Fibroblast of villous mesenchyme (primary cell): ENCODE results near the gene PES1. TPM values are rescaled to one million over a fixed set of nuclear protein-coding genes. Genes with fewer than 3 reads are reported as not detected.

Experiments
- DNase-seq: peaks from one replicate; pipeline ENCODE4 v3.0.0-alpha.2; 2010; ENCODE audit warnings: low read depth
- H3K4me3 ChIP-seq: 2 replicates; pipeline ENCODE4 v1.5.1; 2011; ENCODE audit warnings: low read depth, mild to moderate bottlenecking, low read length
- total RNA-seq: library from RNA; depleted of rRNA; stranded (reverse); fragments of >200 nt; gene quantifications from 2 replicates; pipeline ENCODE4 v1.2.3, GENCODE V29; 2012
- TF ChIP-seq, protein P1 (sequence below): IDR thresholded peaks from 2 replicates; pipeline ENCODE4 v1.5.1; 2012; ENCODE audit warnings: low read depth, mild to moderate bottlenecking, low read length; ENCODE audit not compliant: insufficient read depth

PES1 gene
- total RNA-seq, 1 donor: 51.4 TPM

DNA sequence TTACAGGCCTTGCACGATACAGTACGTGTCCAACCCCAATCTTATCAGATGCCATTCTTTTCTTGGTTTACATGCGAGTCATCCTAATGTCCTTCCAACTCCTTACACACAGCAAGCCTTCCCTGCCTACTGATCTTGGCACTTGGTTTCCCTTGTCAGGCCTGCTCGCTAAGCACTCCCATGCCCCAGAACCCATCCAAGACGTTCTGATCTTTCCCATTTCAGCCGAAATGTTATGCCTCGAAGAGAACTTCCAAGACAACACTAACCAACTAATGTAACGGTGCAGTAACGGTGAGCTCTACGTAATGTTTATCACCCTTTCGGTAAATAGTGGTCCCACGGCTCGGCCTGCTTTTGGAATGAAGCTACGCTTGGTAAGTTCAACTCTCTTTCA, 521 bp downstream of the PES1 start:
- peak overlapping the region; percentile 96 for H3K4me3 ChIP-seq
- peak; percentile 38 for DNase-seq
- TF ChIP-seq, protein P1, sequence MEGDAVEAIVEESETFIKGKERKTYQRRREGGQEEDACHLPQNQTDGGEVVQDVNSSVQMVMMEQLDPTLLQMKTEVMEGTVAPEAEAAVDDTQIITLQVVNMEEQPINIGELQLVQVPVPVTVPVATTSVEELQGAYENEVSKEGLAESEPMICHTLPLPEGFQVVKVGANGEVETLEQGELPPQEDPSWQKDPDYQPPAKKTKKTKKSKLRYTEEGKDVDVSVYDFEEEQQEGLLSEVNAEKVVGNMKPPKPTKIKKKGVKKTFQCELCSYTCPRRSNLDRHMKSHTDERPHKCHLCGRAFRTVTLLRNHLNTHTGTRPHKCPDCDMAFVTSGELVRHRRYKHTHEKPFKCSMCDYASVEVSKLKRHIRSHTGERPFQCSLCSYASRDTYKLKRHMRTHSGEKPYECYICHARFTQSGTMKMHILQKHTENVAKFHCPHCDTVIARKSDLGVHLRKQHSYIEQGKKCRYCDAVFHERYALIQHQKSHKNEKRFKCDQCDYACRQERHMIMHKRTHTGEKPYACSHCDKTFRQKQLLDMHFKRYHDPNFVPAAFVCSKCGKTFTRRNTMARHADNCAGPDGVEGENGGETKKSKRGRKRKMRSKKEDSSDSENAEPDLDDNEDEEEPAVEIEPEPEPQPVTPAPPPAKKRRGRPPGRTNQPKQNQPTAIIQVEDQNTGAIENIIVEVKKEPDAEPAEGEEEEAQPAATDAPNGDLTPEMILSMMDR: no peak

DNA sequence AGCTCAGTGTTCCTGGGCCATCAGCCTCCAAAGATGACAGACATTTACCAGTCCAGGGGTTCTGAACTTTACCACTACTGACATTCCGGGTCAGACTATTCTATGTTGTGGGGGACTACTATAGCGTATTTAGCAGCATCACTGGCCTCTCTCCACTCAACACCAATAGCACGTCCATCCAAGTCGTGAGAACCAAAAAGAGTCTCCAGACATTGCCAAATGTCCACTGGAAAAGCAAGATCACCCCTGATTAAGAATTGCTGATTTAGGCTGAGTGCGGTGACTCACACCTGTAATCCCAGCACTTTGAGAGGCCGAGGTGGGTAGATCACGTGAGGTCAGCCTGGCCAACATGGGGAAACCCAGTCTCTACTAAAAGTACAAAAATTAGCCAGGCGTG, 5.3 kb downstream of the PES1 start:
- TF ChIP-seq, protein P1: no peak
- H3K4me3 ChIP-seq: no peak overlapping the region
- no peak for DNase-seq

DNA sequence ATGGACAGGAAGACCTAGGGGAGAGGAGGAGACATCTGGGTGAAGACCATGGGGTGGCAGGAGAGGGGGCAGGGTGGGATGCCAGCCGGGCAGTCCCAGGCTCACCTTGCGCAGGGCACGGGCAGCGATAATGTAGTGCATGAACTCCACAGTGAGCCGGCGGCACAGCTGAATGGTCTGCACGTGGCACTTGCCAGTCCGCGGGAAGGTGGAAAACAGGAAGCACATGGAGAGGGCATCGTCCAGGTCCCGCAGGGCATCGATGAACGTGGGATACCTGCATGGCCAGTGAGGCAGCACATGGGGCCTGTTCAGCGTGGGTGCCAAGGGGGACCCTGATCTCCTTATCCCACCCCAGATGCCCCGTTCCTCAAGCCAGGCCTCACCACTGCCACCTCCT, 7.3 kb downstream of the PES1 start:
- H3K4me3 ChIP-seq: no peak overlapping the region
- DNase-seq: no peak
- TF ChIP-seq, protein P1: no peak

DNA sequence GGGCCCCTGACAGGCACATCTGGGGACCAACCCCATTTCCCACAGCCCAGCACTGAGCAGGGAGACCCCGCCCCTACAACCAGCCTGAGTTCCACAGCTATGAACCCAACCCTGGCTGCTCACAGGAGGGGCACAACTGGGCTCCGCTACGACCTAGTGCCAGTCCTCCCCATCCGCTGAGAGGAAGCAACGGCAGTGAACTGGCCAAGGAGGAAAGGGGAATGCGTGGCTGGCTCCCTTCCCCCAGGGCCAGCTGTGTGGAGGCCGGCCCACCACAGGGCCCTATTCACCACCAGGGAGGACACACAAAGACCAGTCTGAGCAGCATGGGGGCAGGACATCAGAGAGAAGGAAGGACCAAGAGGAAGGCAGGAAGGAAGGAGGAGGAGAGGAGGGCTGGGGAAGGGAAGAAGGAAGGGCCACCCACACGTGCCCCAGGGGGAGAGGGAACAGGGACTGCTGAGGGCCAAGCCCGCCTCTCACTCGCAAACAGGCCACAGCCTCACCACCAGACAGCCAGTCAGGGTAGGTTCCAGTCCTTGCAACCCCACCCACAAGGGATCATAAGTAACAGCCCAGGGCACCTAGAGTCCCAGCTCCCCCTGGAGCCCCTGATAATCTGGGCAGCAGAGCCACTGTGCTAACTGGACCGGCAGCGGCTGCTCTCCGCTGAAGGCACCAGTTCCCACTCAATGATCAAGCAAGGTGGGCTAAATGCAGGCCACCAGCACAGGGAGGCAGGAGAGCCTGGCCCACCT, 8.7 kb downstream of the PES1 start:
- TF ChIP-seq, protein P1: no peak
- DNase-seq: no peak
- H3K4me3 ChIP-seq: no peak overlapping the region

DNA sequence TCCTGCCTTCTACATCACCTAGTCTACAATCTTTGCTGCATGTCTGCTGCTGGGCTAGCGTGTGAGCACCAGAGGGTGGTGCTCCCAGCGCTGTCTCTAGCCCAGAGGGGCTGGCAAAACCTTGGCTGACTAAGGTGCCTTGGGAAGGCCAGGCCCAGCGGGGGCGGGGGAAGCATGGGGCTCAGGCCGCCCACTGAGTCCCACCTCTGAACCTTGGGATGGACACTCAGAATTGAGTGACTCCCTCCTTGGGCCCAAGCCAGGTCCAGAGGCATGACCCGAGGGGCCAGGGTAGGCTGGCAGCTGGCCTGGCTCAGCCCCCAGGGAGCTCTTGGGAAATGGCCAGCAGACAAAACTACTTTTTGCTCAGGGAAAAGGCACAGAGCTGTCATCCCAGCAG, 9.7 kb downstream of the PES1 start:
- TF ChIP-seq, protein P1: no peak
- no peak overlapping the region for H3K4me3 ChIP-seq
- DNase-seq: no peak

DNA sequence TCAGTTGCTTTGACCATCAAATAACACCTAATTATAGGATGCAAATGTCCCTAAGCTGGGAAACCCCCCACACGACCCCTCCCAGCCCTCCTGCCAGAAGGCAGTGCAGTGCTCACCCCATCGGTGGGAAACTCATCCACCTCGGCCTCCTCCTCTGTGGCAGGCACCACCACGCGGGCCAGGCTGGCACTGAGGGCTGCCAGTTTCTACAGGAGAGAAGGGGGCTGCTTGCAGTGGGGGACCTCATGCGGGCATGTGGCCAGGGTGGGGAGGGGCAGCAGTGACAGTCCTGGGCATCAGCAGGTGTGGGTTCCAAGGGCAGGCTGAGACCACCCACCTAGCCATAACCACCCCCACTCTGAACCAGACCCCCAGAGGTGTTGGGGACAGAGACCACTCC, 10.8 kb downstream of the PES1 start:
- TF ChIP-seq, protein P1: no peak
- no peak for DNase-seq
- H3K4me3 ChIP-seq: no peak overlapping the region

DNA sequence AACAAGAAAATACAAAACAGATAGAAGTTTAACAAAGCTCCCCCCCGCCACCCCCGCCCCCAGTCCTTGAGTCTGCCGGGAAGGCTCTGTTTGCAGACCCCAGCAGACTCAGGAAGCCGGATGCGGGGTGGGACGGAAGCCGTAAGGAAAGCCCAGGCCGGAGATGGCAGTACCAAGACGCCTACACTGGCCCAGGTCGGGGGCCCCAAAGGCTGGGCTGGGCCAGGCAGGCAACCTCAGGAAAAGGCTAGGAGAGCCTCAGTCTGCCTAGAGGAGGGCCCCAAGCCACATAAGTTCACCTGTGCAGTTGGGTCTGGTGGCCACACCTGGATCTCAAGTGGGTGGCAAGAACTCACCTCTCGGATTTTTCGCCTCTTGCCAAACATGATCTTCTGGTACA, 13.2 kb downstream of the PES1 start:
- no peak for DNase-seq
- no peak overlapping the region for H3K4me3 ChIP-seq
- TF ChIP-seq, protein P1: no peak
